ENCODE measurements around the gene RELN. TPM values are rescaled to one million over a fixed set of nuclear protein-coding genes. Genes with fewer than 3 reads are reported as not detected.

RELN gene
- total and polyA plus RNA-seq, 2 of the 13 experiments (the other 11 are each of a cell fraction or from before 2014, with no cell fraction given), result 315 to 332 TPM

GRCh38 chr7:104008107-104008506, 18.6 kb upstream of the RELN start (continued):
- TF ChIP-seq AKNA (CRISPR knock-in tag; IDR thresholded peaks at IDR 0.05; ENCODE audit: borderline replicate concordance) (no peak), HNF4A (CRISPR knock-in tag; IDR thresholded peaks at IDR 0.05) (peak; percentile 67), ATAD3A (CRISPR knock-in tag; IDR thresholded peaks at IDR 0.05) (no peak), FOXO4 (CRISPR knock-in tag; conservative IDR thresholded peaks at IDR 0.05) (no peak), ZNF468 (CRISPR knock-in tag; IDR thresholded peaks at IDR 0.05) (no peak), SATB2 (CRISPR knock-in tag; IDR thresholded peaks at IDR 0.05) (no peak)

GRCh38 chr7:104007614-104008013, 18.2 kb upstream of the RELN start:
- H3K27ac ChIP-seq (ENCODE audit: extremely low read length, insufficient read depth, low read length), result no peak overlapping the region
- H3K79me2 ChIP-seq (ENCODE audit: insufficient read depth, low read length), result no peaks in the 10 kb centered on the region
- ATAC-seq, result no peak
- no peak overlapping the region for H3K4me3 ChIP-seq (replicated peaks in 1 of 3; ENCODE audit: insufficient read depth in 1 of 3, low read depth in 2 of 3, low read length in 3 of 3)
- H3K9me3 ChIP-seq (ENCODE audit: low read length), result no peaks in the 10 kb centered on the region
- H3K4me2 ChIP-seq (ENCODE audit: low read depth, low read length), result no peak overlapping the region
- H3K27me3 ChIP-seq (ENCODE audit: control insufficient read depth in 1 of 2, insufficient read depth in 2 of 2, low read length in 2 of 2), result no peaks in the 10 kb centered on the region
- no TSS peak for BruUV-seq (replicated peaks)
- in situ Hi-C loops (cut with HindIII; ENCODE audit: extremely low pct_ligation_motif_present, low pct_unique_long_range_greater_than_20kb) (no loop called here), intact Hi-C loops (cut with micrococcal nuclease; ENCODE audit: unreplicated experiment) (no loop called here)
- 57% methylated on average over 3 of the region's 3 CpGs for WGBS (ENCODE audit: low lambda C conversion rate)
- CTCF ChIA-PET (ENCODE audit: low intra/inter-chr PET ratio, low total read pairs), result no interaction called here
- TF ChIP-seq CBX5 (CRISPR knock-in tag; IDR thresholded peaks at IDR 0.05; ENCODE audit: borderline replicate concordance) (no peak), ZNF7 (CRISPR knock-in tag; IDR thresholded peaks at IDR 0.05) (peak; percentile 57; the same call in 1 of the 2 replicates), IKZF4 (CRISPR knock-in tag; IDR thresholded peaks at IDR 0.05; ENCODE audit: borderline replicate concordance, low read depth, not compliant biosample characterization) (no peak), REPIN1 (CRISPR knock-in tag; IDR thresholded peaks at IDR 0.05; ENCODE audit: borderline replicate concordance, low read depth) (no peak)
- H3K4me1 ChIP-seq (ENCODE audit: insufficient read depth, low read length), result peaks cover 54% of the 10 kb centered on the region
- POLR2A ChIA-PET, result no interaction called here
- H3K9ac ChIP-seq (ENCODE audit: insufficient read depth, low read depth, low read length), result no peak overlapping the region
- no peaks in the 10 kb centered on the region for H3K36me3 ChIP-seq (replicated peaks in 1 of 2; ENCODE audit: control insufficient read depth in 1 of 2, insufficient read depth in 2 of 2, low read length in 2 of 2)
- no peak for FAIRE-seq
- no peak overlapping the region for H2AFZ ChIP-seq (ENCODE audit: low read length)
- no peak for DNase-seq (ENCODE audit: low spot score)
- H4K20me1 ChIP-seq (ENCODE audit: insufficient read depth, low read length), result no peaks in the 10 kb centered on the region
